Brain microvascular endothelial cell (primary cell): ENCODE measurements around the gene RNF43.

Source experiments
- DNase-seq: peaks from one replicate; pipeline ENCODE4 v3.0.0-alpha.2; 2020
- H3K27ac ChIP-seq: fragments of 250-450 bp; sonication (Bioruptor Pico); 2 replicates; pipeline ENCODE4 v1.5.1; 2020; ENCODE audit warnings: mild to moderate bottlenecking, moderate library complexity
- H3K27me3 ChIP-seq: fragments of 250-450 bp; sonication (Bioruptor Pico); replicated peaks from 2 replicates; pipeline ENCODE4 v1.5.1; 2020; ENCODE audit warnings: mild to moderate bottlenecking
- H3K36me3 ChIP-seq: fragments of 250-450 bp; sonication (Bioruptor Pico); replicated peaks from 2 replicates; pipeline ENCODE4 v1.5.1; 2020; ENCODE audit warnings: mild to moderate bottlenecking
- H3K4me3 ChIP-seq: 2 replicates; pipeline ENCODE4 v1.5.1; 2011; ENCODE audit warnings: low read depth, mild to moderate bottlenecking, control low read depth, low read length, moderate library complexity
- CTCF ChIP-seq: IDR thresholded peaks from 2 replicates; pipeline ENCODE4 v1.5.1; 2011; ENCODE audit warnings: low read depth, mild to moderate bottlenecking, moderate library complexity, low read length, control low read depth, inconsistent platforms; ENCODE audit errors: missing control alignments
- in situ Hi-C: cut with HindIII; loops from 2 replicates; pipeline ENCODE4 v1.10.0; 2017; ENCODE audit warnings: low sequenced_read_pairs, low pct_ligation_motif_present

RNF43 gene

DNA sequence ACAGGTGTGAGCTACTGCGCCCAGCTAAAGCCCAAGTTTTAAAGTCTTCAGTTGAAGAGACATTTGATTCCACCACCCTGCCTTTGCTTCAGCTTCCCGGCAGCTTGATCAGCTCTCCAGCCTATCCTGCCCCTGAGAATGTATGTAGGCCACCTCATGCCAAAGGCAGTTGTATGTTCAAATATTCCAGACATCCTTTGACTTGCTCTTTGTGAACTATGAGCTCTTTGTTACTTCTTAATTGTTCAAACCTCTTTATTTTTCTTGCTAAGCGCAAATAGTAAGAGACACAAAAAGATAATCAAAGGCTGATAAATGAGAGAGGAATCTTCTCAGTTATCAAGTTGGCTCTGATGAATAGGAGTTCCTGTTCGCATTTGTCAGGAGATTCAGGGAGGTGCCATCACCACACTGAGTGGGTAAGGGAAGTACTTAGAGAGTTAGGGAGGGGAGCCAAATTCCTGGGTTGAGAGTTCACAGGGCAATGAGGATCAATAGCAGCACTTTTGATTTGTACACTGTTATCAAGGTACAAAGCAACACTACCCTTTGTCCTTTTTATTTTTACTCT is 33.4 kb downstream of the RNF43 start:
- no peak for DNase-seq
- in situ Hi-C loops: no loop called here
- peaks cover 6% of the 10 kb centered on the region for H3K27me3 ChIP-seq
- H3K27ac ChIP-seq: no peak overlapping the region
- TF ChIP-seq CTCF: no peak
- H3K4me3 ChIP-seq: no peak overlapping the region
- no peaks in the 10 kb centered on the region for H3K36me3 ChIP-seq

DNA sequence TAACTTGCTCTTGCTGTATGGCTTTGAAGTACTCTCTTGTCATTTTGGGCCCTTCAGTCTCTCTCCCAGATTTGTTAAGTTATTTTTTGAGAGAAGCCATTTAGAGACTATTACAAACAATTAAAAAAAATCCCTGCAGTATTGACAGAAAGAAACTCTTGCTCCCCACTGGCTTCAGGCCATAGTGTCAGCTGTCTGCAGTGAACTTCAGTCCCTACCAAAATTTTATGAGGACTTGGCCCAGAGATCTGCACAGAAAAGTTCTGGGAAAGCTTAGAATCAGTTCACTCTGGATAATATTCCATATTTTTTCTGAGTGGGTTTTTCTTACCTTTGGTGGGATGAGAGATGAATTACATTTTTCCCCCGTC is 34.5 kb downstream of the RNF43 start:
- Histone ChIP-seq H3K4me3 (no peak overlapping the region), H3K27me3 (no peaks in the 10 kb centered on the region), H3K36me3 (no peaks in the 10 kb centered on the region), H3K27ac (no peak overlapping the region)
- no peak for DNase-seq
- TF ChIP-seq CTCF: no peak
- in situ Hi-C loops: no loop called here

DNA sequence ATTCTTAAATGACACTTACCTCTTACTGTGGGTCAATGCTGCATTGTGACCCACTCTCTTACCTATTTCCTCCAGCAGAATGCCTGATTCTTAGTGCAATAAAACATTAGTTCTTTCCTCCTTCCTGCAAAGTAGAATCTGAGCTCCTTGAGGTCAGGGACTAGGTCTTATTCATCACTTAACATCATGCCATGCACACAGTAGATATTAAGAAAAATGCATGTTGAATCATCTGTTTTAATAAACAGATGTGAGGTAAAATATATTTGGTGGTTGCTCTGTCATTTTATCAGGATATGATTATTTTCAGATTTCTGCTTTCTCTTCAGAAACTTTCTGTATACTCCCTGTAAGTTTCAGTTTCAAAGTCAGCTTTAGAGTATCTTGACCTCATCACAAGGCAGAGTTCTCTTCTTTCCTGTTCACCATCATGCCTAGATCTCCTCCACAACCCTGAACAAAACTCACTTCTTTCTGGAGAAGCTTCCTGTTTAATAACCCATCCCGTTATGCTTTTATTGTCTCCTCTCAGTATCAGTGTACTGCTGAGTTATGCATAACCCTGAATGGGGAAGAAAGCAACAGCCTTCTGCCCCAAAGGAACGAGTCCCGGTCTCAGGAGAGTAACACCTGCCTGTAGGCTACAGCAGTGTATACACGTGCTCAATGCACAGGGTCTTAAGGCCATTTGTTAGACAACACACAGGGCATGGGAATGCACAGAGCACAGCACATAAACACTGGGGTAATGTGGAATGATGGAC is 35.0 kb downstream of the RNF43 start:
- H3K27ac ChIP-seq: no peak overlapping the region
- in situ Hi-C loops: no loop called here
- no peak for TF ChIP-seq CTCF
- H3K36me3 ChIP-seq: no peaks in the 10 kb centered on the region
- H3K4me3 ChIP-seq: no peak overlapping the region
- H3K27me3 ChIP-seq: no peaks in the 10 kb centered on the region
- no peak for DNase-seq

GRCh38 chr17:58381124-58382035 is 36.0 kb downstream of the RNF43 start:
- no peak for TF ChIP-seq CTCF

GRCh38 chr17:58380207-58381123 is 36.9 kb downstream of the RNF43 start:
- no peak for TF ChIP-seq CTCF
- no peaks in the 10 kb centered on the region for H3K27me3 ChIP-seq
- no peaks in the 10 kb centered on the region for H3K36me3 ChIP-seq
- no peak overlapping the region for H3K27ac ChIP-seq
- in situ Hi-C loops: no loop called here
- DNase-seq: no peak
- no peak overlapping the region for H3K4me3 ChIP-seq

More at GRCh38 chr17:58381124-58382035, 36.0 kb downstream of the RNF43 start:
- H3K27ac ChIP-seq: no peak overlapping the region
- in situ Hi-C loops: no loop called here
- no peak overlapping the region for H3K4me3 ChIP-seq
- no peak for DNase-seq
- no peaks in the 10 kb centered on the region for H3K36me3 ChIP-seq
- no peaks in the 10 kb centered on the region for H3K27me3 ChIP-seq
